HG03039 (cell line): Measurements from ENCODE around the gene KNDC1.
"Not testable (repeated sequence)": the region's sequence is repeated elsewhere in the genome, so short reads cannot be mapped to it uniquely, and the experiment has no call there.

ENCODE experiments used
- ATAC-seq: cut with Tn5 transposase; IDR thresholded peaks from one replicate; pipeline ENCODE4 v1.9.1; 2021; ENCODE audit warnings: mild to moderate bottlenecking, moderate library complexity; ENCODE audit not compliant: unreplicated experiment

KNDC1 gene

DNA sequence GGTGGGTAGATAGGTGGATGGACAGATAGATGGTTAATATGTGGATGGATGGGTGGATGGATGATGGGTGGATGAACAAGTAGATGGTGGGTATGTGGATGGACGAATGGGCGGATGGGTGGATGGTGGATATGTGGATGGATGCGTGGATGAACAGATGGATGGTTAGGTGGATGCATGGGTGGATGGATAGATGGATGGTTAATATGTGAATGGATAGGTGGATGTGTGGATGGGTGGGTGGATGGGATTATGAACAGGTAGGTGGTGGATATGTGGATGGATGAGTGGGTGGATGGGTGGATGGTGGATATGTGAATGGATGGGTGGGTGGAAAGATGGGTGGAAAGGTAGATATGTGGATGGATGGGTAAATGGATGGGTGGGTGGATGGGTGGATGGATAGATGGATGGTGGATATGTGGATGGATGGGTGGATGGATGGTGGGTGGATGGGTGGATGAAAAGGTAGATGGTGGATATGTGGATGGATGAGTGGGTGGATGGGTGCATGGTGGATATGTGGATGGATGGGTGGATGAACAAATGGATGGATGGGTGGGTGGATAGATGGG, 14.8 kb downstream of the KNDC1 start:
- no peak for ATAC-seq

- not testable (repeated sequence) for ATAC-seq
Observed at GRCh38 chr10:133175624-133176023, 15.6 kb downstream of the KNDC1 start.

DNA sequence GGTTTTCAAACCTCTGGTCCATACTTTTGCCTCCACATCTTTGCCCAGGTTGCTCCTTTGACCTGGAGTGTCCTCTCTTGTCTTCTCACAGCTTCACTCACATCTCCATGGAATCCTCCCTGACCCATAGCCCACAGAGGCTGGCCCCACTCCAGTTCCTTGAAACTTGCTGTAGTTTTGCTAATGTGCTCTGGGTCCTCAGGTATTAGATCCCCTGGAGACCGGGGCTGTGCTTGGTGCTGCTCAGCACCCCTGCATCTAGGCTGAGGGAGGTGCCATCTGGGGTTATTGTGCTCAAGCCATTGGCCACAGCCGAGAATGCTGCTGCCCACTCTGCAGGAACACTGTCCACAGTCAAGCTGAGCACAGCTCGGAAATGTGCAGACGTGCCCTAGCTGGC, 16.5 kb downstream of the KNDC1 start:
- no peak for ATAC-seq

DNA sequence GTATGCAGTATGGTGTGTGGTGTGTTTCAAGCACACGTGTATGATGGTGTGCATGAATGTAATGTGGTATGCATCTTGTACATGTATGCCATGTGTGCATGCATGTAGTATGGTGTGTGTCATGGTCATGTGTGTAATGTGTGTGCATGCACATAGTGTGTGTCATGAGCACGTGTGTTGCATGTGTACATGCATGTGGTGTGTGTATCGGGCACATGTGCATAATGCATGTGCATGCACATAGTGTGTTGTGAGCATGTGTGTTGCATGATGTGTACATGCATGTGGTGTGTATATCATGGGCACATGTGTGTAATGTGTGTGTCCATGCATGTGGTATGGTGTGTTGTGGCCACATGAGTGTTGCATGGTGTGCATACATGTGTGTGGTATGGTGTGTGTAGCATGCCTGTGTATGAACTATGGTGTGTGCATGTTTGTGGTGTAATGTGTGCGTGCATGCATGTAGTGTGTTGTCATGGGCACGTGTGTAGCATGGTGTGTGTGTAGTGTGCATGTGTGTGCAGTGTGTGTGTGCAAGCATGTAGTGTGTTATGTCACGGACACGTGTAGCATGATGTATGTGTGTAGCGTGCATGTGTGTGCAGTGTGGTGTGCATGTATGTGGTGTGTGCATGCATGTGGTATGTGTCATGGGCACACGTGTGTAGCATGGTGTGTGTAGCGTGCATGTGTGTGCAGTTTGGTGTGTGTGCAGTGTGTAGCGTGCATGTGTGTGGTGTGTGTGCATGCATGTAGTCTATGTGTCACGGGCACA, 17.6 kb downstream of the KNDC1 start:
- no peak for ATAC-seq

GRCh38 chr10:133178357-133179127, 18.5 kb downstream of the KNDC1 start:
- no peak for ATAC-seq

- ATAC-seq, result no peak
Observed at GRCh38 chr10:133179128-133179520, 19.1 kb downstream of the KNDC1 start.

DNA sequence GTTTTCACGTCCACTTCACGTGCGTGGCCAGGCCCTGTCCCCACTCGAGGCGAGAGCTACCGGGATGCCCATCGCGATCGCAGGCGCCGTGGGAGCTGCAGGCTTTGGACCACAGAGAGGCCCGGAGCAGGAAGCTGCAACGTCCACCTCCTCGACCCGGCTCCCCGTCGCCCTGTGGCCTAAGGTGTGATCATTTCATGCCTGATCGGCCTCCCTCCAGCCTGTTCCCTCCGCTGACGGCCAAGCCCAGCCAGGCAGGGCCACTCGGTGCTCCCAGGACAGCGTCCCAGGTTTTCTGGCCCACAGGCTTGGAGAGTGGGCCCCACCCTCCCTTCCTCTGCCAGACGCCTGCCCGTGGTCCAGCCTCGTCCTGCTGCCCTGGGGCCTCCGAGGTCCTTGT, 19.6 kb downstream of the KNDC1 start:
- ATAC-seq, result no peak

DNA sequence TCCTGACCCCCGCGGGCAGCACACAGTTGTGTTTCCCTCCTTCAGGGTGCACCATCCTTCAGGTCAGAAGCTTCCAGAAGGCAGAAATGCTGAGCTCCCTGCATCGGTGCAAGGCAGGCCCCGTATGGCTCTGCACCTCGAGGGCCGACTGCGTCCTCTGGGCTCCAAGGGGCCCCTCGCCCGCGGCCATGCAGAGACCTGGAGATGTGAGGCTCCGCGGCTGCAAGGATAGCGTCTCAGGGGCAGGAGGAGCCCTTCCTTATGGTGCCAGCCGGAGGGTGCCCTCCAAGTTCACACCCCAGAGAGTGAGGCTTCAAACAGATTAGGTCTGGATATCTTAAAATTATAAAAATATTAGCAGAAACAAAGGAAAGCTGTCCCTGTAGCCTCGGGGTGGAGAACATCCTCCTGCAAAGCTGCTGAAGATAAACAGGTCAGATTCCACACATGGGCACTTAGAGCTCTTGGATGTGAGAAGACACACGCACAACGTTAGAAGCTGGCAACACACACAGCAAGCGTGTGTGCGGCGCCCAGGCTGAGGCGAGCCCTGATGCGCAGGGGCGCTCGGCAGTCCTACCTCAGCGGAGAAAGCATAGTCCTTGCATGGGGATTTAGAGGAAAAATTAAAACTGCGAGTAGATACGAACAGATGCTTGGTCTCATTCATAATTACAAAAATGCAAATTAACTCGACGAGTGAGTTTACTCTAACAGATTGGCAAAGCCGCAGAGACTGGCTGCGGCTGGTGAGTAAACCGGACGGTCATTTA, 20.4 kb downstream of the KNDC1 start:
- no peak for ATAC-seq

DNA sequence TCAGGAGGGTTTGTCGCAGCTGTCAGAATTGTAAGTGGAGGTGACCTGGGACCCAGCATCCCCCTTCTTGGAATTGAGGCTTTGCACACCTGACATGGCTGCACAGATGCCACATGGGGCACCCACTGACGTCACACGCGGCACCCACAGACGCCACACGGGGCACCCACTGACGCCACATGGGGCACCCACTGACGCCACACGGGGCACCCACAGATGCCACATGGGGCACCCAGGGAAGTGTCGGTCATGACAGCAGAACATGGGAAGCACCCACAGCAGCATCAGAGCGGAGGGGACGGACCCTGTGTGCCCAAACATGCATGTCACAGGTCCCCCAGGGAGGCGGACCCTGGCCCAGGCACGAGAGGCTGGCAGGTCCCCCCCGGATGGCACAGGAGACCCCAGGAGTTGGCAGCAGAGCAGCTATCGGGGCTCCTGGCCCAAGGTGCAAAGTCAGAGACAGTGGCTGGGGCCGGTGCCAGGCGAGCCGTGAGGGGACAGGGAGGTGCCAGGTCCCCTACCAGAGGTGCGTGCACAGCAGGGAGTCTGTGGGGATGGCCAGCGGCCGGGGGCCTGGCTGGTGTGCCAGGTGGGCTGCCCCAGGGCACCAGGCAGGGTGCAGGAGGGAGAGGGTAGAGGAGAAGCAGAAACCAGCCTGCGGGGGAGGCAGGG, 21.1 kb downstream of the KNDC1 start:
- no peak for ATAC-seq

- ATAC-seq, result no peak
Observed at GRCh38 chr10:133182190-133182589, 22.2 kb downstream of the KNDC1 start.

- ATAC-seq, result no peak
Observed at GRCh38 chr10:133182791-133183645, 23.0 kb downstream of the KNDC1 start.

- no peak for ATAC-seq
Observed at GRCh38 chr10:133183646-133184378, 23.8 kb downstream of the KNDC1 start.

GRCh38 chr10:133184591-133185244, 24.7 kb downstream of the KNDC1 start:
- no peak for ATAC-seq

GRCh38 chr10:133185421-133185820, 25.4 kb downstream of the KNDC1 start:
- no peak for ATAC-seq

DNA sequence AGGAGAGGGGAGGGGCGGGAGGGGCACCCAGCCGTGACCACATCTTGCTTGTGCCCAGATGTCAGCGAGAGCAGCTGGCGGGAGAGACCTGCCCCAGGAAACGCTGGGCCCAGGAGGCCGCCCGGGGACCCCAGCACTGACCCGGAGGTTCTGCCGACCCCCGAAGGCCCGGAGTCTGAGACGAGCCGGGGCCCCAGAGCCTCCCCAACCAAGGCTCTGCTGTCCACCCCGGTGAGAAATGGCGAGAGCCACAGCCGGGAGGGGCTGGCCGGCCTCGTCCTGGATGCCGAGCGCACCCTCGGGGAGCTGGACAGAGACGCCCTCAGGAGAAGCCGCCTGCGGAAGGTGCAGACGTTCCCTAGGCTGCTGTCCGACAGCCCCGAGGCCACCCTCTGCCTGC, 25.9 kb downstream of the KNDC1 start:
- no peak for ATAC-seq

GRCh38 chr10:133186416-133187090, 26.5 kb downstream of the KNDC1 start:
- no peak for ATAC-seq

- ATAC-seq, result no peak
Observed at GRCh38 chr10:133187091-133187905, 27.3 kb downstream of the KNDC1 start.
